HCT116 (cell line): ENCODE results near the gene MAML3. TPM values are rescaled to one million over a fixed set of nuclear protein-coding genes. Genes with fewer than 3 reads are reported as not detected.

Experiments
- ATAC-seq: fragments of 200-7000 bp; cut with Tn5 transposase; 2 replicates; pipeline ENCODE4 v1.9.1; 2020; ENCODE audit warnings: mild to moderate bottlenecking, moderate library complexity
- BruUV-seq: library from RNA; stranded (reverse); fragments of 400-500 nt; replicated peaks from 2 replicates; lab custom pipeline; 2021; lab: Mats Ljungman, UMichigan
- CTCF ChIA-PET: fragments of 300-600 bp; sonication (Branson Sonifier 250); formaldehyde crosslinking; loops from one replicate; lab custom pipeline; 2021; ENCODE audit warnings: antibody characterized with exemption; lab: Charles Lee
- POLR2A ChIA-PET: fragments of 300-600, 350-600 bp; sonication (Branson Sonifier 250); formaldehyde crosslinking; loops from one replicate; lab custom pipeline; 2021; ENCODE audit warnings: antibody characterized with exemption; lab: Charles Lee
- RAD21 ChIA-PET, 2 experiments: fragments of 300-600 bp; sonication (Branson Sonifier 250); formaldehyde crosslinking; loops; one replicate each; lab custom pipeline; 2023; ENCODE audit warnings: low total read pairs in 2 of 2; ENCODE audit not compliant: uncharacterized antibody in 2 of 2, unreplicated experiment in 2 of 2, low non-redundant PET in 1 of 2; lab: Charles Lee
- DNase-seq: peaks from one replicate; pipeline ENCODE4 v3.0.0-alpha.2; 2010; ENCODE audit warnings: low read depth, low spot score
- H2AFZ ChIP-seq: fragments of 200-600 bp; shearing (Covaris generic), sonication (generic); 2 replicates; pipeline ENCODE4 v1.6.1; 2017; ENCODE audit warnings: low read depth, mixed run types, mixed read lengths, antibody characterized with exemption, low read length; ENCODE audit not compliant: poor library complexity, severe bottlenecking
- H3K27ac ChIP-seq: 2 replicates; pipeline ENCODE4 v1.5.1; 2012; ENCODE audit warnings: low read depth, low read length
- H3K27me3 ChIP-seq: fragments of 200-600 bp; sonication (generic); 2 replicates; pipeline ENCODE4 v1.6.1; 2016; ENCODE audit warnings: mixed run types, low read length, mixed read lengths; ENCODE audit not compliant: insufficient read depth
- H3K36me3 ChIP-seq, 2 experiments: fragments of 200-500 bp in 1 of 2; fragments of 200-600 bp in 1 of 2; sonication (Bioruptor generic) in 1 of 2; sonication (generic) in 1 of 2; 2 replicates each; pipeline versions ENCODE4 v1.5.1 to v1.6.1; 2014 to 2016; ENCODE audit warnings: low read length in 2 of 2, inconsistent platforms in 1 of 2, mixed read lengths in 1 of 2, mixed run types in 1 of 2; ENCODE audit not compliant: insufficient read depth in 2 of 2, control insufficient read depth in 1 of 2
- H3K4me1 ChIP-seq, 2 experiments: fragments of 200-600 bp in 1 of 2; sonication (generic) in 1 of 2; 2 replicates each; pipeline versions ENCODE4 v1.5.1 to v1.6.1; 2012 to 2017; ENCODE audit warnings: low read length in 2 of 2, inconsistent platforms in 1 of 2, mild to moderate bottlenecking in 1 of 2, mixed read lengths in 1 of 2, mixed run types in 1 of 2, moderate library complexity in 1 of 2; ENCODE audit not compliant: insufficient read depth in 2 of 2, control insufficient read depth in 1 of 2
- H3K4me2 ChIP-seq: fragments of 200-600 bp; sonication (generic); 2 replicates; pipeline ENCODE4 v1.6.1; 2017; ENCODE audit warnings: mixed run types, low read length, mixed read lengths
- H3K4me3 ChIP-seq, 2 experiments: fragments of 200-600 bp in 1 of 2; sonication (generic) in 1 of 2; replicated peaks in 1 of 2; 2 replicates each; pipeline ENCODE4 v1.5.1; 2011 to 2016; ENCODE audit warnings: low read length in 2 of 2, control low read depth in 1 of 2, low read depth in 1 of 2, mild to moderate bottlenecking in 1 of 2, mixed read lengths in 1 of 2, mixed run types in 1 of 2
- H3K79me2 ChIP-seq: fragments of 200-600 bp; sonication (generic); 2 replicates; pipeline ENCODE4 v1.6.1; 2017; ENCODE audit warnings: mild to moderate bottlenecking, mixed run types, low read length, moderate library complexity, mixed read lengths; ENCODE audit not compliant: insufficient read depth
- H3K9ac ChIP-seq: fragments of 200-600 bp; sonication (generic); 2 replicates; pipeline ENCODE4 v1.6.1; 2016; ENCODE audit warnings: low read length, mixed read lengths
- H3K9me2 ChIP-seq: fragments of 200-600 bp; sonication (generic), shearing (Covaris generic); 2 replicates; pipeline ENCODE4 v1.6.1; 2017; ENCODE audit warnings: mixed run types, mild to moderate bottlenecking, moderate library complexity; ENCODE audit not compliant: insufficient read depth
- H3K9me3 ChIP-seq, 2 experiments: fragments of 200-500 bp in 1 of 2; fragments of 200-600 bp in 1 of 2; sonication (Bioruptor generic) in 1 of 2; sonication (generic) in 1 of 2; 2 replicates each; pipeline ENCODE4 v1.6.1; 2014 to 2017; ENCODE audit warnings: low read length in 2 of 2, mixed read lengths in 2 of 2, inconsistent platforms in 1 of 2, low read depth in 1 of 2, mild to moderate bottlenecking in 1 of 2, mixed run types in 1 of 2, moderate library complexity in 1 of 2; ENCODE audit not compliant: control insufficient read depth in 1 of 2, insufficient read depth in 1 of 2
- H4K20me1 ChIP-seq: fragments of 200-600 bp; sonication (generic), shearing (Covaris generic); 2 replicates; pipeline ENCODE4 v1.6.1; 2017; ENCODE audit warnings: mixed run types, mild to moderate bottlenecking, moderate library complexity; ENCODE audit not compliant: insufficient read depth
- CEBPB ChIP-seq: IDR thresholded peaks from 2 replicates; pipeline ENCODE4 v1.6.1; 2012; ENCODE audit warnings: low read depth
- CTCF ChIP-seq, 3 experiments: fragments of 200-600 bp in 1 of 3; sonication (generic) in 1 of 3; IDR thresholded peaks in 2 of 3; conservative IDR thresholded peaks in 1 of 3; 2 replicates each; pipeline ENCODE4 v1.5.1; 2012 to 2017; ENCODE audit warnings: low read depth in 2 of 3, low read length in 2 of 3, antibody characterized with exemption in 1 of 3, borderline replicate concordance in 1 of 3, control low read depth in 1 of 3, mild to moderate bottlenecking in 1 of 3, mixed read lengths in 1 of 3, mixed run types in 1 of 3, moderate library complexity in 1 of 3; ENCODE audit not compliant: insufficient read depth in 1 of 3
- EGR1 ChIP-seq: IDR thresholded peaks from 2 replicates; pipeline ENCODE4 v1.6.1; 2012; ENCODE audit warnings: low read depth
- EZH2 ChIP-seq: fragments of 200-600 bp; sonication (generic); IDR thresholded peaks from 2 replicates; pipeline ENCODE4 v1.6.1; 2017; ENCODE audit warnings: antibody characterized with exemption, mixed run types
- FOSL1 ChIP-seq: IDR thresholded peaks from 2 replicates; pipeline ENCODE4 v1.6.1; 2012; ENCODE audit warnings: low read depth
- JUND ChIP-seq: IDR thresholded peaks from 2 replicates; pipeline ENCODE4 v1.6.1; 2012
- MAX ChIP-seq: IDR thresholded peaks from 2 replicates; pipeline ENCODE4 v1.6.1; 2012
- POLR2A ChIP-seq: IDR thresholded peaks from 2 replicates; pipeline ENCODE4 v1.7.0; 2011; ENCODE audit warnings: borderline replicate concordance; ENCODE audit not compliant: insufficient read depth, insufficient read length; ENCODE audit errors: extremely low read depth
- RAD21 ChIP-seq: IDR thresholded peaks from 2 replicates; pipeline ENCODE4 v1.6.1; 2012; ENCODE audit warnings: low read depth, mild to moderate bottlenecking
- SP1 ChIP-seq: IDR thresholded peaks from 2 replicates; pipeline ENCODE4 v1.6.1; 2012; ENCODE audit warnings: low read depth
- TCF7L2 ChIP-seq: IDR thresholded peaks from 2 replicates; pipeline ENCODE4 v1.7.0; 2011; ENCODE audit warnings: borderline replicate concordance, inconsistent platforms; ENCODE audit not compliant: insufficient read depth, insufficient read length; ENCODE audit errors: extremely low read depth
- YY1 ChIP-seq: IDR thresholded peaks from 2 replicates; pipeline ENCODE4 v1.6.1; 2011; ENCODE audit warnings: low read length, low read depth, moderate library complexity, mild to moderate bottlenecking; ENCODE audit not compliant: insufficient replicate concordance; ENCODE audit errors: extremely low read depth
- ZNF274 ChIP-seq: fragments of 200-500 bp; sonication (Bioruptor generic); IDR thresholded peaks from 2 replicates; pipeline ENCODE4 v1.6.1; 2014; ENCODE audit warnings: mild to moderate bottlenecking, low read depth, low read length, inconsistent platforms
- intact Hi-C: fragments of 100-400 bp; cut with micrococcal nuclease; formaldehyde crosslinking; loops from 2 replicates; pipeline ENCODE4 v1.10.0; 2022
- total RNA-seq: library from RNA; stranded (reverse); gene quantifications from one replicate; pipeline ENCODE4 v1.2.1, GENCODE V29; 2021; ENCODE audit not compliant: unreplicated experiment

The MAML3 gene
- total RNA-seq, 1 experiment from 2014 or later, result 3.1 TPM

GRCh38 chr4:139866276-139866962, 287.6 kb downstream of the MAML3 start:
- Histone ChIP-seq H3K27ac (no peak overlapping the region), H3K9ac (no peak overlapping the region), H3K79me2 (no peaks in the 10 kb centered on the region), H3K9me3 (no peaks in the 10 kb centered on the region), H4K20me1 (no peaks in the 10 kb centered on the region), H3K4me3 (no peak overlapping the region), H3K36me3 (no peaks in the 10 kb centered on the region), H3K4me2 (no peak overlapping the region), H3K27me3 (no peaks in the 10 kb centered on the region), H2AFZ (no peak overlapping the region), H3K4me1 (no peaks in the 10 kb centered on the region), H3K9me2 (no peaks in the 10 kb centered on the region)
- ChIA-PET RAD21 (no interaction called here), POLR2A (no interaction called here), CTCF (no interaction called here)
- TF ChIP-seq RAD21 (no peak), EZH2 (no peak), ZNF274 (no peak), POLR2A (no peak), TCF7L2 (no peak), EGR1 (no peak), MAX (no peak), FOSL1 (no peak), SP1 (no peak), CEBPB (no peak), CTCF (IDR thresholded peaks at IDR 0.05 in 2 of 3, conservative IDR thresholded peaks at IDR 0.05 in 1 of 3; ENCODE audit: borderline replicate concordance in 1 of 3, insufficient read depth in 1 of 3, low read depth in 2 of 3, low read length in 2 of 3) (no peak), YY1 (no peak), JUND (no peak)
- DNase-seq (no peak), ATAC-seq (no peak)
- intact Hi-C loops, result no loop called here
- BruUV-seq, result no TSS peak
